NOMO-1 treated with dmso at 0.1 percent for 144 hours (cell line): ENCODE measurements around the gene TET3.
A peak's percentile ranks its signal among the peaks of the same experiment; 100 is the strongest.

ENCODE experiments used
- DNase-seq: peaks from one replicate; lab custom pipeline; 2025; ENCODE audit not compliant: unreplicated experiment; lab: John Stamatoyannopoulos, UW

TET3 gene

DNA sequence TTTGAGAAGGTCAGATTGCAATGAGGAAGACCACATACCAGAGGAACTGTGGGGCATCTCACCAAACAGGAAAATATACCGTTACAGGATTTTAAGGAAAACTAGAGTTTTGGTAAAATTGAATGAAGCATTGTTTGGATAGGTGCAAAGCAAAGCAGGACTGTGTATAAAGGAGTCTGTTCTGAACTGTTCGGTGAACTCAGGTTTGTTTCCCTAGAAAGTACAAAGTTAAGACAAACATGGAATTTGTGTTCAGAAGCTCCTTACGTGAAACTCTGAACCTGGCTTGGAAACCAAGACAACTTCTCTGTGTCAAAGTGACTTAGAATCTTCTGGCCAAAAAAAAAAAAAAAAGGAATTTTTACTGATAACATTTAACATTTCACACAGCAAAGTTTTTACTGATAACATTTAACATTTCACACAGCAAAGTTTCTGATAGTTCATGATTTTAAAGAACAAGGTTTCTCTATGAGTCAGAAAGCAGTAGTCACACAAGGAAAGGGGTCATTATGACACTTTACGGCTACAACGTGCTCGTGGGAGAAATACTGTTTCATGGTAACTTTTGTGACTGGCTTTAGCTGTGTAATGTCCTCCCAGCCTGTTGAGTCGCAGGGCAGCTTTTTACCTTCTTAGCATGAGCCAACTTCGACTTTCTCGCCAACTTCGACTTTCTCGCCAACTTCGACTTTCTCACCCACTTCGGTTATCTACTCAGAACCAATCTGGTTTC is 21.2 kb upstream of the TET3 start:
- no peak for DNase-seq

DNA sequence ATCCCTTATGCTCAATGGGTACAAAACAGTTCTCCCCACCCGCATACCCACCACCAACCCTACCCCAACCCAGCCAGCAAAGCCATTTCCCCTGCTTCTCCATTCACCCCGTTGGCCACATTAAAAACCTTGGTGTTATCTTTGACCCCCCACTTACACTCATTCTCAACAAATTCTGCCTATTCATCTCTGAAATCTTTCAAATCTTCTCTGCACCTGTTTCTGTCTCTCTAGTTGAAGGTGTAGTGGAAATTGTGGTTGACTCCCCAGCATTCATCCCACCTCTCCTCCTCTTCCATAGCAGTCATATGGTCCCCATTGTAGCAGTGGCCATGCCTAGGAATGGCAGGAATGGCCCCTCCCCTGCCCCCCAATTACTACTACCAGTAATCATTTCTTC is 20.5 kb upstream of the TET3 start:
- no peak for DNase-seq

GRCh38 chr2:73965053-73965452 is 19.7 kb upstream of the TET3 start:
- no peak for DNase-seq

DNA sequence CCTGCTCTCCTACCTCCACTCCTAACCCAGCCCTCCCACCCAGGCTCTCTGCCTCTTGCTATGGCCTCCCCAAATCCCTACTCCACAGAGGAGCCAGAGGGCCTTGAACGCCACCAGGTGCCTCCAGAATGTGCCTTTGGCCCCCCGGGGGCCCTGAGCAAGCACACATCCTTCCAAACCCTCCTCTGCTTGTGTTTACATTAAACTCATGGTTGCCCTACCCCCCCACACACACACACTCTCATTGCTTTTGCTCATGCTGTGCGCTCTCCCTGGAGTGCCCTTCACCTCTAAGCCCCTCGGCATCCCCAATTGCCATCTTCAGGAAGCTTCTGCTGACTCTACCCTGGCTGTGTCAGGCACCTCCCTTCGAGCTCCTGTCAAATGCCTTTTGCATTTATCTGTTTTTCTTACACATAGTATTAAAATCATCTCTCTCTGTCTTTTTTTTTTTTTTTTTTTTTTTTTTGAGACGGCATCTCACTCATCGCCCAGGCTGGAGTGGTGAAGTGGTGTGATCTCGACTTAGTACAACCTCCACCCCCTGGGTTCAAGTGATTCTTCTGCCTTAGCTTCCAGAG is 16.3 kb upstream of the TET3 start:
- DNase-seq: no peak

GRCh38 chr2:73969356-73969755 is 15.4 kb upstream of the TET3 start:
- no peak for DNase-seq

- no peak for DNase-seq
Observed at GRCh38 chr2:73970141-73970803, 14.4 kb upstream of the TET3 start.

DNA sequence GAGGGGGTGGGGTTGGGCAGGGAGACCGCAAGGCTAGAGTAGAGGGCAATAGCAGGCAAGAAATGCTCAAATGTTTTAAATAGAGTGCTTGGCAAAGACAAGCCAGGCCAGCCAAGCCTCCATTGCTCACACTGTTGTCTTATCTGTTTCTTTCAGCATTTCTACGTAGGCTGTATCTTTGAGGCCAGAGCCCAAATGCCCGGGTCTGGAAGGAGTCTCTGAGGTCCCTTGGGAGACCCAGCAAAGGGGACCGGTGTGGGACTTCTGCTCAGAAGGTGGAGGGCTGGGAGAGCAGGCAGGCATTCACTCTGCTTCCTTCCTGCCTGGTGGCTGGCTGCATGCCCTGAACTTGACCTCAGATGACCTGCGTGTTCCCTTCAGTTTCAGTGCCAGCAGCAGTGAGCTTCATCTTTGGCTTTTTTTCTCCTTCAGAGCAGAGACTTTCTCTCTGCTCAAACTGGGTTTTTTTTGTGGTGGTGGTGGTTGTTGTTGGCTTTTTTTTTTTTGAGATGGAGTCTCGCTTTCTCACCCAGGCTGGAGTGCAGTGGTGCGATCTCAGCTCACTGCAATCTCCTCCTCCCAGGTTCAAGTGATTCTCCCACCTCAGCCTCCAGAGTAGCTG is 13.7 kb upstream of the TET3 start:
- peak; percentile 38 for DNase-seq

- no peak for DNase-seq
Observed at GRCh38 chr2:73971722-73972121, 13.0 kb upstream of the TET3 start.

DNA sequence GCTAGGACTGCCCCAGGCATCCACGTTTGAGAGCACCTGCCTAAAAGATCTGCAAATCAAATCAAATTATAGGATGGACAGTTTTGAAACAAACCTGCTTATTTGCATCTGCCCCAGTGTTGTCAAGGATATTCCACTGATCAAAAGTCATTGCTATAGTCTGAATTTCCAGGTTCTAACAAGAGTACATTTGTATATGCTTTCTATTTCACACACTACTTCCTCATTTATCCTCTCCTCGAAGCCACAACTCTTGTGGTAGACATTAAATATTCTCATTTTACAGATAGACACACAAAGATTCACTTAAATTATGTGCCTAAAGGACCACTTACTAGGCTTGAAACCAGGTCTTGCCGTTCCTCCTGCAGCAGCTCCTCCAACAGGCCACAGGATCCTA is 11.9 kb upstream of the TET3 start:
- peak; percentile 19 for DNase-seq

DNA sequence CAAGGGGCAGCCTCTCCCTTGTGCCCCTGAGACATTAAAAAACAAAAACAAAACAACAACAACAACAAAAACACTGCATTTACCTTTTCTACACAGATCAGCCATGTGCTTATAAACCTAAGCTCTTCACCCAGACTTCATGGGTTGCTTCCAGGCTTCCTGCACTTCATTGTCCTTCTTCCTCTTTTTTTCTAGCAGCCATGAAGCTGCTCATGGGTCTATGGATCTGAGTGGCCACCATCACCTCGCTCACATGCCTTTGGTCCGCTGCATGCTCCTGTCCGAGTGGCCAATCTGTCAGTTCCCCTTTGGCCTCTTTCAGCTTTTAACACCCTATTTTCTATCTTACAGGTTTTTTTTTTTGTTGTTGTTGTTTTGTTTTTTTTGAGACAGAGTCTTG is 9.0 kb upstream of the TET3 start:
- no peak for DNase-seq

DNA sequence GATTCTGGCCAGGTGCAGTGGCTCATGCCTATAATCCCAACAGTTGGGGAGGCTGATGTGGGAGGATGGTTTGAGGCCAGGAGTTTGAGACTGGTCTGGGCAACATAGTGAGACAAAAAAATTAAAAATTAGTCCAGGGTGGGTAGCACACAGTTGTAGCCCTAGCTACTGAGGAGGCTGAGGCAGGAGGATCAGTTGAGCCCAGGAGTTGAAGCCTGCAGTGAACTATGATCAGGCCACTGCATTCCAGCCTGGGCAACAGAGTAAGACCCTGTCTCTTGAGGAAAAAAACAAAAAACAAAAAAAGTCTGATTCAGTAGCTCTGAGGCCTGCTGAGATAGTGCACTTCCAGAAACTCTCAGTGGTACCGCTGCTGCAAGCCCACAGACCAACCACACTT is 7.9 kb upstream of the TET3 start:
- no peak for DNase-seq

DNA sequence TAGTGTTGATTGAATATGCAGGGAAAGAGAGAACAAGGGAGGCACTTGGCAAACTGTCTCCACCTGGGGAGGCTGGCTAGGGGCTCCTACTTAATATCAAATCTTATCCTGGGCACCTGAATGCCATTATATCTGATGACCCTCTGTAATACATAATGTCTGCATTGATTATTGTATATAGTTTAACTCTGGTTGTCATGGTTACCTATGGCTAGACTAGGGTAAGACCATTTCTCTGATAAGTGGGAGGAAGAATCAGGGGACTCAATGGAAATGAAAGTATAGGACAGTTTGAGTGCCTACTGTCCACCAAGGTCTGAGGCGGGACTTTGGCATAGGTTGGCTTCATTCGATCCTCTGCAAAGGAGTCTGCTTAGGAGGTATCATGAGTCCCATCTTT is 7.2 kb upstream of the TET3 start:
- DNase-seq: no peak

DNA sequence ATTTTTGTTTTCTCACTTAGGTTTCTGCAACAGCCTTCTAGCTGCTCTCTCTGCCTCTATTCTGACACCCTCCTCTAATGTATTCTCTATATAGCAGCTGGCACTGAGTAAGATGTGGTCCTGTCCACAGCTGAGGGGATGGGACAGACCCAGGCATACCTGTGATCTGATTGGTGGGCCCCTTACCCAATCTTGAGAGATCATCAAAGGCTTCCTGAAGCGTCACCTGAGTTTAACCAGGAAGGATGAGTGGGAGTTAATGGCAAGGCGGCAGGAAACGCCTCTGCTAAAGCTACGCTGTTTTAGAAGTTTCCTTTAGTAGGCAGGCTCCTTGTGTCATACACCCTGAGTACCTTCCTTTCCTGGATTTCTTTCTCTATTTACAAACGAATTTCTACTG is 5.7 kb upstream of the TET3 start:
- DNase-seq: no peak

DNA sequence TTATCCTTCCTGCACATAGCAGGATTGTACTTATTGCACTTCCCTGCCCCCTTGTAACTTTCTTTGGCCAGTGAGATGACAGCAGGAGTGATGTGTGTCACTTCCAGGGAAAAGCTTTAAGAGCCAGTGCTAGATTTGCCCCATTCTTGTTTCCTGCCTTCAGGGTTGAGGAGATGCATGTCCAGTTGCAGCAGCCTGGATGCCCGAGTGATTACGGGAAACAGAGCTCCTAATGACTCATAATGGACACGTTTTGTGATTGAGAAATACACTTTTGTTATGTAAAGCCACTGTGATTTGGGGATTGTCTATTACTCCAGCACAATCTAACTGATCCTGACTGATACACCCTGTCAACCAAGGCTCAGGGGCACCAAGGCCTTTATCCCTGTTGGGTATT is 5.0 kb upstream of the TET3 start:
- DNase-seq: no peak

DNA sequence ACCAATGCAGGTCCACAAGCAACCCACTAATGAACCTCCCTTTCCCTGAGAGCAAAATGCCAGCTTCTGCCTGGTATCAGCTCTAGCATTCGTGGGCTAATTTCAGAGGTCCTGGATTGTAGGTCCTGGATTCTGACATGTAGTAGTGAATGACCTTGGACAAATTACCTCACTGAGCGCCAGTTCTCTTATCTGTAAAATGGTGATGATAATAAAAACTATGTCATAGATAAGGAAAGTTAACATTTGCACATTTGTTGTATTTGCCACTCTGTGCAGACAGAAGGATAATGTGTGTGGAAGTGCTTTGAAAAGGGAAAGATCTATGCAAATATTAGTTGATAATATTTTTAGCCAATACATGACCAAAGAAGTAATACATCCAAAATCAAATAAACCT is 4.1 kb upstream of the TET3 start:
- no peak for DNase-seq

DNA sequence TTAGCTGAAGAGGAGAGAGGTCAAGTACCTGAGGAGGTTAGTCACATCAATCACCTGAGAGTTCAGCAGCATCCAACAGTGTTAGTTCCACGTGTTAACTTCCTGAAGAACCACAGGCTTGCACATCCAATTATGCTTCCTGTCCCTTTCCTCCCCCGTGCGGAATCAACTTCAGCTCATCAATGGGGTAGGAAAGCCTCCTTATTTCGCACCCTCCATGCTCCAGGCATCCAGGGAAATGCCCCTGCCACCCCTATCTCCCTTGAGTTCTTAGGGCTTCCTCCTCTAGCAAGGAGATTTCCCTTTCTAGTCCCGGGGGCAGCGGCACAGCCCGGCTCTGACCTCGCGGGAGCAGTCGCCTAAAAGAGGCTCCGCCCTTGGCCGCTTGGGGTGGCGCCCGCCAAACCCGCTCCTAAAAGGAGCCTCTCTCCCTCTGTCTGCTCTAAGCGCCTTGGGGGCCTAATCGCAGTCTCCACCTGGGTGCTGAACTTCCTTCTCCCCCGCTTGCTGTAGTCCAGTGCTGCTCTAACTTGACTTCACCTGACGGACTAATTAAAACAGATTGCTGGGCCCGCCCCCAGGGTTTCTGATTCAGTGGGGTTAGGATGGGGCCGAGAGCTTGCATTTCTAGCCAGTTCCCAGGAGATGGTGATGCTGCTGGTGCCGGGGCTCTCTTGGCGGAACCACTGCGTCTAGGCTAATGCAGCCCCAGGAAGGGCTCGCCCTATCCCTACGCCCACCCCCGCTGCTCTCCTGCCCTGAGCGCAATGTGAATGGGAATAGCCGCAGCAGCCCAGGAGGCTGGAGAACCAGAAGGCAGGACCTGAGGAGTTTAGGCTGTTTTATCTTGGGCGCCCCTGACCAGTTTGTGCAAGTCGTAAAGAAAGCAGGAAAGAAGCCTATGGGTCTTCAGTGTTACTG is 3.4 kb upstream of the TET3 start:
- no peak for DNase-seq

DNA sequence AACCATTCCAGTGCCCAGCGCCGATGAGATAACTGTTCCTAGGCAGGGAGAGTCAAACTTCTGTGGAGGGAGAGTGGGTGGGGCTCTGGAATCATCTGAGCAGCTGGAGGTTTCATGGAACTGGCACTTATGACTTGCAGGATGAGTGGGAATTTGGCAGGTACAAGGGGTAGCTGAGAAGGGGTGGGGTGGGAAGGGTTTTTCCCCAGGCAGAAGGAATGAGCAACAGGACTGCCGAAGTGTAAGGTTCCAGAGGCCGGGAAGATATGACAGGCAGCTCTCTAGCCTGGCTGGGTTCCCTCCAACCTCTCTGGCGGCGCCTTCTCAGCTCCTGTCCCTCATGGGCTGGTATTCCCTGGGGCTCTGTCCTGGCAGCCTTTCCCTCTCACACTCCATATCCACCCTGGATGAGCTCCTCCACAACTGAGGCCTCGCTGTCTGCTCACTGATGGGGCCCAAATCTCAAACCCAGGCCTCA is 2.5 kb upstream of the TET3 start:
- no peak for DNase-seq

- DNase-seq: no peak
Observed at GRCh38 chr2:73983322-73984202, 1.1 kb upstream of the TET3 start.

DNA sequence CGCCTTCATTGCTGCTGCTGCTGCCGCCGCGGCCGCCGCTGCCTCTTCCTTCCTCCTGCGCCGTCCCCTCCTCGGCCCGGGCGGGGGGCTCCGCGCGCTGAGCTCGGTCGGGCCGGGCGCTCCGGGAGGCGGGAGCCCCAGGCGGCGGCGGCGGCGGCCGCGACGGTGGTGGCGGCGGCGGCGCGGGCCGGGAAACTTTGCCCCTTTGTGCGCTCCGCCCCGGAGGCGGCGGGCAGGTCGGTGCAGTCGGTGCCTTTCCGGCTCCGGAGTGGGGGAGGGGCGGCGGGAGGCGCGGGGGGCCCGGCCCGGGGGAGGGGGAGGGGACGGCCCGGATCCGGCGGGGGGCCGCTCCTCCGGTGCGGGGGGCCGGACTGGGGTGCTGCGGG is 205 bp downstream of the TET3 start:
- DNase-seq: no peak
